ENCODE measurements around the gene TSPAN33. TPM values are rescaled to one million over a fixed set of nuclear protein-coding genes. Genes with fewer than 3 reads are reported as not detected.

The TSPAN33 gene
- total RNA-seq, 4 donors from 2014 or later: 5.0 to 11.4 (median 7.5) TPM

DNA sequence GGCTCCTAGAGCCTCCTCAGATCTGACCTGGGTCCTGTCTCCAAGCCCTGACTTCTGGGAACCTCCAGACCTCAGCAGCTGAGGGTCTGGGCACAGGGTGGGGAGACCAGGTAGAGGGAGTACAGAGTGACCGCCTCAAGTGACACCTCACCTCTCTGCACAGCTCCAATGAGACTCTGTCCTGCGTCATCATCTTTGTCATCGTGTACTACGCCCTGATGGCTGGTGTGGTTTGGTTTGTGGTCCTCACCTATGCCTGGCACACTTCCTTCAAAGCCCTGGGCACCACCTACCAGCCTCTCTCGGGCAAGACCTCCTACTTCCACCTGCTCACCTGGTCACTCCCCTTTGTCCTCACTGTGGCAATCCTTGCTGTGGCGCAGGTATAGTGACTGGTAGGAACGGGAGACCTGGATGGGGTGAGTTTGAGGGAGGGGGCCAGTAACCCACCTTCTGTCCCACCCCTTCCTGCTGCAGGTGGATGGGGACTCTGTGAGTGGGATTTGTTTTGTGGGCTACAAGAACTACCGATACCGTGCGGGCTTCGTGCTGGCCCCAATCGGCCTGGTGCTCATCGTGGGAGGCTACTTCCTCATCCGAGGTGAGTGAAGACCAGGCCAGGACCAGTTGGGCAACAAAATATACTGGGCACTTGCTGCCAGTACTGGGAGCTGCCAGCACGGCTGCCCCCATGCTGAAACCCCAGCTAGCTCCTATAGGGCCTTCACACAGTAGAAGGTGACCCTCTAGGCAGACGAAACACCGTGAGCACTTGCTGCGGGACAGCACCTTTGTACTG, 61.7 kb downstream of the TSPAN33 start:
- Histone ChIP-seq H3K36me3 (peaks cover 0 to 49% (median 22%) of the 10 kb centered on the region in 4 donors), H3K4me1 (peaks cover 0 to 8% (median 3%) of the 10 kb centered on the region in 4 donors), H3K4me3 (no peak overlapping the region), H3K27ac (replicated peaks in 1 of 4) (no peak overlapping the region), H3K9me3 (no peaks in the 10 kb centered on the region), H3K27me3 (no peaks in the 10 kb centered on the region)
- no peak for DNase-seq (ENCODE audit: extremely low spot score)
- 93% methylated on average over 16 of the region's 18 CpGs for WGBS
- TF ChIP-seq POLR2AphosphoS5 (IDR thresholded peaks at IDR 0.05) (no peak), POLR2A (IDR thresholded peaks at IDR 0.05; ENCODE audit: low read depth) (no peak), EP300 (IDR thresholded peaks at IDR 0.05) (no peak), CTCF (IDR thresholded peaks at IDR 0.05) (no peak)
- intact Hi-C loops (cut with DNase I): no loop called here

DNA sequence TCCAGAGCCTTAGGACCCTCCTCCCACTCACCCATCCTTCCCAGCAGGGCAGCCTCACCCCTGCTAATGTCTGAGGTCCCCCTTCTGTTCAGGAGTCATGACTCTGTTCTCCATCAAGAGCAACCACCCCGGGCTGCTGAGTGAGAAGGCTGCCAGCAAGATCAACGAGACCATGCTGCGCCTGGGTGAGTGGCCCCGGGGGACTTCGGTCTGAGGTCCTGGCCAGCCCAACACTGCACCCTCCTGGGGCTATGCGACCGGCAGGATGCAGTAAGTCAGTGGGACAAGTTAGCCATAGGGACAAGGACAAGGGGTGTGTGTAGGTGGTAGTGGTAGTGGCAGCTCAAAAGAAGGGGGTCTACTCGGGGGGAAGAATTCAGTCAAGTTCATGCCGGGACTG, 64.2 kb downstream of the TSPAN33 start:
- WGBS: 64% methylated on average over 9 of the region's 9 CpGs
- Histone ChIP-seq H3K9me3 (no peaks in the 10 kb centered on the region), H3K27me3 (no peaks in the 10 kb centered on the region), H3K27ac (replicated peaks in 1 of 4) (no peak overlapping the region), H3K4me1 (peaks cover 0 to 8% (median 3%) of the 10 kb centered on the region in 4 donors), H3K4me3 (no peak overlapping the region), H3K36me3 (peaks cover 0 to 69% (median 33%) of the 10 kb centered on the region in 4 donors)
- no peak for TF ChIP-seq POLR2A (IDR thresholded peaks at IDR 0.05; ENCODE audit: low read depth)
- no peak for TF ChIP-seq CTCF (IDR thresholded peaks at IDR 0.05)
- no peak for TF ChIP-seq POLR2AphosphoS5 (IDR thresholded peaks at IDR 0.05)
- no peak for TF ChIP-seq EP300 (IDR thresholded peaks at IDR 0.05)
- DNase-seq (ENCODE audit: extremely low spot score): no peak
- intact Hi-C loops (cut with DNase I): no loop called here

DNA sequence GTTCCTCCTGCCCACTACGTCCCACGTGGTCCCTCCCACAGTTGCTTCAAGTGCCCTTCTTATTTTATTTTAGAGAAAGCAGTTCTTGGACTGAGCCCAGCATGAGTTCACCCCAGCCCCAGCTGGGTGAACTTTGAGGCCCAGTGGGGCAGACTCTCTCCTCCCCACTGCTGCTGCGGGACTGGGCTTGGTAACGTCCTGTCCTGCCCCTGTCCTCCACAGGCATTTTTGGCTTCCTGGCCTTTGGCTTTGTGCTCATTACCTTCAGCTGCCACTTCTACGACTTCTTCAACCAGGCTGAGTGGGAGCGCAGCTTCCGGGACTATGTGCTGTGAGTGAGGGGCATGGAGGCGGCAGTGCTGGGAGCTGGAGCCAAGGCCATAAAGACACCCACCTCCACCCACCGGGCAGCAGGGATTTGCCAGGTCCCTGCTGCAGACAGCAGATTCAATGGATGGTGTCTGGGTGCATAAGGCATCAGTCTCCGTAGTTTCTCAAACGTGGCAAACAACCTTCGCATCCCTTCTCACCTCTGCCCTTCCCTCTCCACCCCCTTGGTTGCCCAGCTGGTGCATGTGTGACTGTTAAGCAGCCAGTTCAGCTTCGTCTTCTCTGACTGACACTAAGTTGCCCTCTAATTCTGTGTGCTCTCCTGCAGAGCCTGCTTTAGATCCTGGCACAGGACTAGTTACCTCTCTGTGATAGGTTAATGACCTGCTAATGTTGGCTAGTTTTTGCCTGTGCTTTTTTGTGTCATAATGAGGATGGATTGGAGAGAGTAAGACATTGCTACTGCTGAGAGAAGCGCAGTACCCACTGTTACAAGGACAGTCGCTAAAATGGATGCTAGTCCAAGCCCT, 64.8 kb downstream of the TSPAN33 start:
- H3K9me3 ChIP-seq: no peaks in the 10 kb centered on the region
- intact Hi-C loops (cut with DNase I): no loop called here
- H3K4me1 ChIP-seq: peaks cover 0 to 8% (median 3%) of the 10 kb centered on the region in 4 donors
- H3K4me3 ChIP-seq: no peak overlapping the region
- no peak for DNase-seq (ENCODE audit: extremely low spot score)
- no peaks in the 10 kb centered on the region for H3K27me3 ChIP-seq
- H3K27ac ChIP-seq (replicated peaks in 1 of 4): no peak overlapping the region
- no peak for TF ChIP-seq POLR2A (IDR thresholded peaks at IDR 0.05; ENCODE audit: low read depth)
- no peak for TF ChIP-seq POLR2AphosphoS5 (IDR thresholded peaks at IDR 0.05)
- no peak for TF ChIP-seq CTCF (IDR thresholded peaks at IDR 0.05)
- TF ChIP-seq EP300 (IDR thresholded peaks at IDR 0.05): no peak
- peaks cover 0 to 69% (median 33%) of the 10 kb centered on the region in 4 donors for H3K36me3 ChIP-seq
- 84% methylated on average over 15 of the region's 15 CpGs for WGBS

GRCh38 chr7:129210256-129210988, 65.9 kb downstream of the TSPAN33 start:
- Histone ChIP-seq H3K27me3 (no peaks in the 10 kb centered on the region), H3K9me3 (no peaks in the 10 kb centered on the region), H3K4me3 (no peak overlapping the region), H3K27ac (replicated peaks in 1 of 4) (no peak overlapping the region), H3K4me1 (peaks cover 0 to 8% (median 3%) of the 10 kb centered on the region in 4 donors), H3K36me3 (peaks cover 0 to 63% (median 31%) of the 10 kb centered on the region in 4 donors)
- no peak for TF ChIP-seq EP300 (IDR thresholded peaks at IDR 0.05)
- peak; percentile 17 to 20 for TF ChIP-seq POLR2AphosphoS5 (IDR thresholded peaks at IDR 0.05)
- TF ChIP-seq CTCF (IDR thresholded peaks at IDR 0.05): peak; percentile 81 to 90 (median 83)
- WGBS: 72% methylated on average over 13 of the region's 16 CpGs
- intact Hi-C loops (cut with DNase I): loop anchor here (1.0 kb wide), 1 partner anchor 46 kb away; no protein-coding TSS in a partner anchor
- peak; percentile 95 for DNase-seq (ENCODE audit: extremely low spot score)
